ENCODE data around the gene AKT3.
"Not testable (repeated sequence)": the region's sequence is repeated elsewhere in the genome, so short reads cannot be mapped to it uniquely, and the experiment has no call there.

AKT3 gene

DNA sequence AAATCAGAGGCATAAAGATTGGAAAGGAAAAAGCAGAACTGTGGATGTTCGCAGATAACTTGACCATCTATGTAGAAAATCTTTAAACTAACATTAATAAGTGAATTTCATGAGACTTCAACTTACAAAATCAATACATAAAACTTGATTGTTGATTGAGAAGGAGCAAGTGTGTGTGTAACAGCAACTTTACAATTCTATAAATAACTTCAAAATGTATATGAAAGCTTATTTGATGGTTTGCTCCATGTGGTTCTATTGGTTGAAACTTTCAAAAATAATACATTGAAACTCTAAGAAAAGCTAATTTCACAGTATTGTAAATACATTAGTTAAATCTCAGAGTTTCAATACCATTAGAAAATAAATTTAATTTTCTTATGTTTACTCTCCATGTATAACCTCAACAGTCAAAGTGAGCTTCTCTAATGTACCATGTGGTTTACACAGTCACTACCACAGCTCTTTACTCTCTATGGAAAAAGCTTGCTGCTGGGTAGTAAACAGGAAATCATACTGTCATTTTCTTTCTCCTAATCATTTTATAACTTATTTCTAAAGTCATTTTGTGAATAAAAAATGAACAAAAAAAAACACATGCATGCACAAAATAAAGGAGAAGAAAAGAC lies 12.0 kb downstream of the AKT3 start:
- no peak for DNase-seq

DNA sequence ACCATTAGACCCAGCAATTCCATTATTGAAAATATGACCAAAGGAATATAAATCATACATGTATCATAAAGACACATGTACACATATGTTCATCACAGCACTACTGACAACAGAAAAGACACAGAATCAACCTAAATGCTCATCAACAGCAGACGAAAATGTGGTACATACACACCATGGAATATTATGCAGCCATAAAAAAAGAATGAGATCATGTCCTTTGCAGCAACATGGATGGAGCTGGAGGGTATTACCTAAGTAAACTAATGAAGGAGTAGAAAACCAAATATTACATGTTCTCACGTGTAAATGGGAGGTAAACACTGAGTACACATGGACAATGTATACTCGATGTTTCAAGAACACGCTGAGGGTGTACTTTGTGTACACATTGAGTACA lies 15.9 kb downstream of the AKT3 start:
- no peak for DNase-seq

DNA sequence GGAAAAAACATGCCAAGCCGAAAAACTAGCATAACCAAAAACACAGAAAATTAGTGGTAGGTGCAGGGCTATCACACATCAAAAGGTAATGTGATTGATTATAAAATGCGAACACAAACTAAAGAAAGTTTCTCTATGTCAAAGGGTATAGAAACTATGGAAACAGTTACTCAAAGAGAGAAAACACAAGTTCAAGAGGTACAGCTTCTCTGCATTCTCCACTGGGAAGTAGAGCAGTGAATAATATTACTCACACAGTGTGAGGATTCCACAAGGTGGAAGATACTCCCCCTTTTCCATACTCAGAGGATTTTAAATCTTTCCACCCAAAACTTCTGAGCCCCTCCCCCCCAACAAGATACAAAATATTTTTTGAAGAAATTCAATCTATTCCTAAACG lies 18.6 kb downstream of the AKT3 start:
- DNase-seq, result no peak

DNA sequence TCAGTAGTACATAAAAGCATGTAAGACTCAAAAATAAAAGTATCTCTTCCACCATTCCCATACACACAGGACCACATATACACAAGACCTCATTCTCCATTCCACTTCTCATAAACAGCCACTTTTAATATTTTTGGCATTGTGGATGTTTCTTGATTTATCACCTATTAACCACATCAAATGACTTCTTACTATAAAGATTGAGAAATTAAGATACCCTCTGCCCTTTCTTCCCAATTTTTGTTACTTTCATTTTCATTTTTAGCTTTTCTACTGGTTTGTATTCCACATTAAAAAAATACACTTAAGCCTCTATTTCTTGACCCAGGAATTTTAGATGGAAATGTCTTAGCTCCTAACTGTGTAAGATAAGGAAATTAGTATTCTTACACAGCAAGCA lies 22.8 kb downstream of the AKT3 start:
- DNase-seq, result no peak

DNA sequence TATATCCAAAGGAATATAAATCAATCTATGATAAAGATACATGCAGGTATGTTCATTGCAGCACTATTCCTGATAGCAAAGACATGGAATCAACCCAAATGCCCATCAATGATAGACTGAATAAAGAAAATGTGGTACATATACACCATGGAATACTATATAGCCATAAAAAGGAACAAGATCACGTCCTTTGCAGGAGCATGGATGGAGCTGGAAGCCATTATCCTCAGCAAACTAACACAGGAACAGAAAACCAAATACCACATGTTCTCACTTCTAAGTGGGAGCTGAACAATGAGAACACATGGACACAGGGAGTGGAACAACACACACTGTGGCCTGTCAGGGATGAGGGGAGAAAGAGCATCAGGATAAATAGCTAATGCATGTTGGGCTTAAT lies 25.1 kb downstream of the AKT3 start:
- DNase-seq, result not testable (repeated sequence)

DNA sequence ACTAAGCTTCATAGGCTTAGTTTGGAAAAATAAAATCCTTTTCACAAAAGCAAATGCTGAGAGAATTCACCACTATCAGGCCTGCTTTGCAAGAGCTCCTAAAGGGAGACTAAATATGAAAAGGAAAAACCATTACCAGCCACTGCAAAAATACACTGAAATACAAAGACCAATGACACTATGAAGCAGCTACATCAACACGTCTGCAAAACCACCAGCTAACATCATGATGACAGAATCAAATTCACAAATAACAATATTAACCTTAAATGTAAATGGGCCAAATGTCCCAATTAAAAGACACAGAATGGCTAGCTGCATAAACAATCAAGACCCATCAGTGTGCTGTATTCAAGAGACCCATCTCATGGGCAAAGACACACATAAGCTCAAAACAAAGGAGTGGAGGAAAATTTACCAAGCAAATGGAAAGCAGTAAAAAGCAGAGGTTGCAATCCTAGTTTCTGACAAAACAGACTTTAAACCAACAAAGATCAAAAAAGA lies 28.8 kb downstream of the AKT3 start:
- no peak for DNase-seq

DNA sequence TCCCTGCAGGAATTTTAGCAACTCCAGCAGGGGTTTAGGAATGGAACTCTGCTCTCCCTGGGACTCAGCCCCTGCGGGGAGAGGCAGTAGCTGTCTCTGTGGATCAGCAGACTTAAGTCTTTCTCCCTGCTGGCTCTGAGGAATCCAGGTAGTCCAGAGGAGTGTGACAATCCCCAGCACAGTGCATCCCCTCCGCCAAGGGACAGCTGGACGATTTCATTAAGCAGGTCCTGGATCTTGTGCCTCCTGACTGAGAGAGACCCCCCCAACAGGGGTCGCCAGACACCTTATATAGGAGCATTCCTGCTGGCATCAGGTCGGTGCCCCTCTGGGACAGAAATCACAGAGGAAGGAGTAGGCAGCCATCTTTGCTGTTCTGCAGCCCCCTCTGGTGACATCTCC lies 30.6 kb downstream of the AKT3 start:
- no peak for DNase-seq

DNA sequence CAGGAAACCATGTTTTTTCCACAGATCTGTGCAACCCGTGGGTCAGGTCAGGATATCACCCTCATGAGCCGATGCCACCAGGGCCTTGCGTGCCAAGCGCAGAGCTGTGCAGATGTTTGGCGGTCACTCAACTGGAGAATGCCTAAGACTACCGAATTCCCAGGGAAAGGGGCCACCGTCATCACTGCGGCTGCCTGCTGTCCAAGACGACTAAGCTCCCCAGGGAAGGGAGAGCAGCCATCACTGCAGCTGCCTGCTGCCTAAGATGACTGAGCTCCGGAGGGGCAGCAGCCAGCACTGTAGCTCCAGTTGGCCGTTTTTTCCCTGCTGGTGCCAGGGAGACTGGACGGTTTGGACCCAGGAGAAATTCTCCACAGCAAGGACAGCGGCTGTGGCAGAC lies 31.1 kb downstream of the AKT3 start:
- no peak for DNase-seq

DNA sequence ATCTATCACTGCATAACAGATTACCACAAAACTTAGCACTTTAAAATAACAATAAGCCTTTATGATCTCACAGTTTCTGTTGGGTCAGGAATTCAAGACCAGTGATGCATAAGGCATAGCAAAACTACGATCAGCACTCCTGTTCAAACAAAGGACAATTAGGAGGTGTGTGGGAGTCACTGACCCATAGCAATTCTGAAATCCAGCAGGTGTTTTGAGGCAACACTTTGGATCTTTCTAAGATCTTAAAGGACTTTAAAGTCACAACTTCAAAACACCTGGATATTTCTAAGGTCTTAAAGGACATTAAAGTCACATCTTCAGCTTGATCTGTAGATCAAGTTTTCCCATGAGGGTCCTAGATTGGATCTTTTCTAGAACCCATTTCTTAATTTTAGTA lies 35.3 kb downstream of the AKT3 start:
- DNase-seq, result no peak

DNA sequence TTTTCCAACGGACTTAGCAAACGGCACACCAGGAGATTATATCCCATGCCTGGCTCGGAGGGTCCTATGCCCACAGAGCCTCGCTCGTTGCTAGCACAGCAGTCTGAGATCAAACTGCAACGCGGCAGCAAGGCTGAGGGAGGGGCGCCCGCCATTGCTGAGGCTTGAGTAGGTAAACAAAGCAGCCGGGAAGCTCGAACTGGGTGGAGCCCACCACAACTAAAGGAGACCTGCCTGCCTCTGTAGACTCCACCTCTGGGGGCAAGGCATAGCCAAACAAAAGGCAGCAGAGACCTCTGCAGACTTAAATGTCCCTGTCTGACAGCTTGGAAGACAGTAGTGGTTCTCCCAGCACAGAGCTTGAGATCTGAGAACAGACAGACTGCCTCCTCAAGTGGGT lies 42.7 kb downstream of the AKT3 start:
- not testable (repeated sequence) for DNase-seq

DNA sequence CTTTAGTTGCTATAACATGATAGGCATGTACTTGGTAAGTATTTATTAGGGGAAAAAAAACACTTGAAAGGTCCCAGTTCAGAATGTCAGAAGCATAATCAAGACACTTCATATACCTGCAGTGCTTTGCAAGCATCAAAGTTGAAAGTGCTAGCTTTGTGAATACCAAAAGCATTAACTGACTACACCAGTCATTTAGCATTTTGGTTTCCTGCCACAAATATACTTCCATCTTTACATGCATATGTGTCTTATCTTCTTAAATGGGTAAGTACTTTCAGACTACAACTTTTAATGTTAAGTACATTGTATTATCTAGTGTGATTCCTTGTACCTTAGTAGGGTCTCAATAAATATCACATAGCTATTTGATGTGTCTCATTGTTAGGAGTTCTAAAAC lies 43.7 kb downstream of the AKT3 start:
- DNase-seq, result no peak

DNA sequence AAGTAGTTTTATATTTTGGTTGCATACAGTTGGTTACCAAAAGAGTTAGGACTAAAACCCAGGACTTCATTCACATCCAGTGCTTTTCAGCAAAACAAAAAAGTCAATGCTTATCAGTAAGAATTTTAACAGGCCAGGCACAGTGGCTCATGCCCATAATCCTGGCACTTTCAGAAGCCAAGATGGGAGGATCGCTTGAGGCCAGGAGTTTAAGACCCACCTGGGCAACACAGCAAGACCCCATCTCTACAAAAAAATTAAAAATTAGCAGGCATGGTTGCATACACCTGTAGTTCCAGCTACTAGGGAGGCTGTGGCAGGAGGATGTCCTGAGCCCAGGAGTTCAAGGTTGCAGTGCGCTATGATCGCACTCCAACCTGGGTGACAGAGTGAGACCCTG lies 47.3 kb downstream of the AKT3 start:
- DNase-seq, result no peak

DNA sequence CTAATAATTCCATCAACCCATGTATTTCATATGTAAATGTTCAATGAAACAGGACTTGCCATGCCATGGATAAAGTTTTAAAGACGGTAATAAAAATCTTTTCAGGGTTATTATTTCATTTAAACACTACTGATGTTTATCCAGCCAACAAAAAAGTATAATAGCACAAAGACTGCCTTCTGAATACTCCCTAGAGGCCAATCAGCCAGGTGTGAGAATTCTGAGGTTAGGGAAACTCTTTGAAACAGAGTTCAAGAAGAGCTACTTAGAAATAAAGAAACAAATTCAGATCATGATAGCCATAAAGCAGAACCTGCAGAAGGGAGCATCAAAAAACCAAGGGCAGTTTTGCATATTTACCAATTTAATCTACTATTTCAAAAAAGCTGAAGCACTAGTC lies 48.7 kb downstream of the AKT3 start:
- no peak for DNase-seq

DNA sequence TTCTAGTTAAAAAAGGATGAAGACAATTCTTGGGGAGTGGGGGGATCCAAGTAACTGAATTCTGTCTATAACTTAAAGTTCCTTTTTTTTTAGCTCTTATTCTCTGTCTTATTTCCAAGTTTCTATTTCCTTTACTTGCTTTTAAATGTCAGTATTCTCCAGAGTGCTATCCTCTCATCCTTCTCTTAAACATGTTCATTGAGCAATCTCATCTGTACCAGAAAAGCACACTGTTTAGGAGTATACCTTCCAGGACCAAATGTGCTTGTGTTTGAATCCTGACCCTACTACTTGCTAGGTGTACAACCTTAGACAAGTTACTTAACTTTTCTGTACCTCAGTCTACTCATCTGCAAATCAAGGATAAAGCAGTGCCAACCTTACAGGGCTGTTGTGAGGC lies 50.1 kb downstream of the AKT3 start:
- no peak for DNase-seq

DNA sequence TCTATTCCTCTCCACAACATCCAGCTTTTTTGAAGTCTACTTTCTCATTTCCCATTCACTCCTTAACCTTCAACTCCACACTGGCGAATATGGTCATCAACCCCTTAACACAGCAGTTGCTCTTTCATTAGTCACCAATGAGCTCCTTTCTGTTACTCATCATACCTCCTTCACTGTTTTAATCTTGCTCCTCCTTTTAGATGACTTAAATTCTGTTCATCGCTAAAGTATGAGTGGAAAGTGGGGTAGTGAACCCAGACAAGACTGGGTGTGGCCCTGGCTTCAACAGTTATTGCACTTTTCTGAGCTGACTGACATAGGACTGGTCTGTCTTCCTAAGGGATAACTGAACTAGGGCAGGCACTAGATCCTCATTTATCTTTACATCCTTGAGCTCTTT lies 51.3 kb downstream of the AKT3 start:
- no peak for DNase-seq

DNA sequence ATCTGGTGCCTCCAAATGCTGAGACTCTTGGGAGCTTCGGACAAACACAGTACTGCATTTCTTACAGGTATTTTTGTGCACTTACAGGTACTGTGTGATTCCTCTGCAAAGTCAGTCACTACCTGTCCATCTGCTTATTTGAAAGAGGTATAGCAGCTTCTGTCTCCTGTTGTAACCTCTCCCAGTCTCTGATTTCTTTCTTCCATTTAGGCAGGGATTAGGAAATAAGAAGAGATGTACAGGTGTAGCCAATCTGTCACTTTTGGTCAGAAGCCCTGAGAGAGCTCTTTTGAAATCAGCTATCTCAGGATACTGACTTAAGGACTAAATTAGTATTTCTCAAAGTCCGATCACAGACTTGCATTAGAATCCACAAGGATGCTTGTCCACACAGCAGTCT lies 54.0 kb downstream of the AKT3 start:
- DNase-seq, result no peak

DNA sequence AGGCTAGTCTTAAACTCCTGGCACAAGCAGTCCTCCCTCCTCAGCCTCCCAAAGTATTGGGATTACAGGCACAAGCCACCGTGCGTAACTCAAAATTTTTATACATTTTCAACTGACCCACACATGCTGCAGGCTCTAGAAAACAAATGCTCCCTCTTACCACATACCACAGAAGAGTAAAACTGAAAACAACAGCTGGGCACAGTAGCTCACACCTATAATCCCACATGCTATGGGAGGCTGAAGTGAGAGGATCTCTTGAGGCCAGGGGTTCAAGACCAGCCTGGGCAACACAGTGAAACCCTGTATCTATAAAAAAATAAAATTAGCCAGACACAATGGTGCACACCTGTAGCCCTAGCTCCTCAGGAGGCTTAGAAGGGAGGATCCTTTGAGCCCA lies 56.7 kb downstream of the AKT3 start:
- no peak for DNase-seq

DNA sequence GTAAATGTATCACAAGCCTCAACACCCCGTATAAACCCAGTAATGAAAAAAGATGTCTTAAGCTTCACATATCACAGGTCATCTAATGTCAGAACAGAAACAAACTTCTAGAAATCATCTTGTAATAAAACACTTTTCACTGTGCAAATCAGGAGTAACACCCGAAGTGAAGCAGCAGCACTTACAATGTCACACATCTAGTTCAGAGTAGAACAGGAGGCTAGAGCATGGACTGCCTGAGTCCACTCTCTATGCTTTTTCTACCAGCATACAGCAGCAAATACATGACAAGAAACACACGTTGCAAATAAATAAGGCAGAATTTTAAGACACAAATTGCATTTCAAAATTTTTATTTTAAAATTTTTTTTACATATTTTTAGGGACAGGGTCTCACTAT lies 57.2 kb downstream of the AKT3 start:
- no peak for DNase-seq

DNA sequence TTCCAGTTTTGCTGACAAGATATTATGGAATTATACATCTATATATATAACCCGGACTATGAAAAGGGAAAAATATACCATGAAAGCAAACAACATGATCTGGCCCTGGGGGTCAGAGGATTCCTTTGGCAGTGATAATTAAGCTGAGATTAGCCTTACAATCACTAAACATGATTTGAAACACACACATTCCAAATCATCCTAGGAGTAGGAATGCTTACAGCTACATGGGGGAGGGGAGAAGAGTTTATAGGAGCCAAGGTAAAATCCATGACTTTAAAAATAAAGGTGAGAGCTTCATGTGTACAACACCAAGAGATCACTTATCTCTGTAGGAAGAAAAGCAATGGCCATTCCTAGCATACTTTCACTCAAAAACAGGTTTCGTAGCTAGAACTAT lies 57.6 kb downstream of the AKT3 start:
- no peak for DNase-seq

DNA sequence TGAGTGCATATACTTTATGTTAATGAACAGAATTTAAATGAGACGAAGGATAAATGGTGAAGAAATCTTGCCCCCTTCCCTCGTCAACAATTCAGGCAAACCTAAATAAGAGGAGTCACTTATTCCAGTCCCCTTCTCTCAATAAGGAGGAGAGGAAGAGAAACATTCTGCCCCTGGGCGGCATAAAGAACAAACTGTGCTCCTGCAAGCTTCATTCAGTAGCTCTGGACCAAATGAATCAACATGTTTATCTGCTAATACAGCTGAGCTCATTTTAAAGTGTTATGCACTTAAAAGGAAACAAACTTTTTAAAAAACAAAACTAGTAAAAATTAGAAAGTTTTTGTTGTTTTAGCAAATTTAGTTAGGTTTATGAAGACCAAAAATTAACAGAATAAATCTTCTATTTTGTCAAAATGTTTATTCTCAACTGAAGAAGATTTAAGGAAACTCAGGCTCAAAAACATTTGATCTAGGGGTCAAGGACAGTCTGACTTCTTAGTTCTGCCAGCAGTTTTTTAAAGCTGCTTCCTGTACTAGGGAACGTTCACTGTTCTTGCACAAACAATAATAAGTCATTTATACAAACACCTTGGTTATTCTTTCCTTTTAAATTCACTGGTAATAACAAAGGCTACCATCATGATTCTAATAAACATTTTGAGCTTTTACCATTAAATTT lies 58.3 kb downstream of the AKT3 start:
- no peak for DNase-seq

DNA sequence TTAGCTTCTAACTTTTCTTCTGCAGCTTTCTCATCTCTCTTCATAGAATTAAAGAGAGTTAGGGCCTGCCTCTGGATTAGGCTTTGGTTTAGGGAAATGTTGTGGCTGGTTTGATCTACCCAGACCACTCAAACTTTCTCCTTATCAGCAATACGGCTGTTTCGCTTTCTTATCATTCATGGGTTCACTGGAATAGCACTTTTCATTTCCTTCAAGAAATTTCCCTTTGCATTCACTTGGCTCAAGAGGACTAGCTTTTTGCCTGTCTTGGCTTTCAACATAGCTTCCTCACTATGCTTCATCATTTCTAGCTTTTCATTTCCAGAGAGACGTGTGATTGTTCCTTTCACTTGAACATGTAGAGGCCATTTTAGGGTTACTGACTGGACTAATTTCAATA lies 59.6 kb downstream of the AKT3 start:
- DNase-seq, result no peak

DNA sequence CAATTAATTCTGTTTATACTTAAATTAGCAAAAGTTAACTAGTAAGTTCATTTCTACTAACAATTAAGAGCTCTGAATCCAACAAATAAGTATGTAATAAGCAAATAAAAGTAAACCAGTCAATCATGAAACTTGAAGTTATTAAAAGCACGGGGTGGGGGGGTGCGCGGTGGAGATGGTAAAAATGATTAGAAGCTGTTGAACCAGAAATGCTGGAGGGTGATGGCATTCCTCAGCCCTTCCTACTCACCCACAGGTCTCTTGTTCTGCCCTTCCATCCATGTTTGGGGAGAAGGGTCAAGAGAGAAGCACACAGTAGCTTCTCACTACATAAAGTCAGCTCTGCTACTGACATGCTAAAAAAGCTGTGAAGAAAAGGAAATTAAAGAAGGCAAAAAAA lies 63.5 kb downstream of the AKT3 start:
- DNase-seq, result no peak

DNA sequence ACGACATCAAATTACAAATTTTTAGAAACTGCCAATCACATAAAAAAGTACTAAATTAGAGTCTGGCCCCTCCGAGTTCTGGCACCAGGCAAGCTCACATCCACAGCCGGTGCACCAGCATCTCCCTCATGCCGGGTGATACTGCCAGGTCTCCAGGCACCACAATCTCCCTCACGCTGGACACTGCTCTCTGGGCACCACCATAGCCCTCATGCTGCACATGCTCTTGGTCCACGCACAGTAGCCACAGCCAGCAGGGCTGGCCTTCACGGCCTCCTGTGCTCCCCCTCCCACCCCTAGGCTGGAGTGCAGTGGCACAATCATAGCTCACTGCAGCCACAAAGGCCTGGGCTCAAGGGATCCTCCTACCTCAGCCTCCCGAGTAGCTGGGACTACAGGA lies 65.5 kb downstream of the AKT3 start:
- DNase-seq, result no peak

DNA sequence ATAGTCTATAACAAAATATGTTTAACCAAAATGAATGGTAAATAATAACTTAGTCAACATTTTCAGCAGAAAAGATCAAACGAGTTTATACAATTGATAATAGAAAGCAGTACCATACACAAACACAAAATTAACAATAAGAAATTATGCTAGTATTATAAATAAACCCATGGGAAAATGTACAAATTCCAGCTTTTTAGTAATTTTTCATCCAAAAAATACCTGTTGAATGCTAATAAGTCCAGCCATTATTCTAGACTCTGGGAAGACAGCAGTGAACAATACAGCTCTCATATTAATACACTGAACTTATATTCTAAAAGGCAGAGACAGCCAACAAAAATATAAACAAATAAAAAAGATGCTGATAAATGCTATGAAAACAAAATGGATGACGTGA lies 66.3 kb downstream of the AKT3 start:
- DNase-seq, result no peak
